CD4-positive, alpha-beta T cell treated with Interleukin-21 for 1 hour (primary cell): Measurements from ENCODE around the gene PPIP5K1.

Experiments
- DNase-seq: peaks from one replicate; pipeline ENCODE4 v3.0.0-alpha.2; 2020

The PPIP5K1 gene

DNA sequence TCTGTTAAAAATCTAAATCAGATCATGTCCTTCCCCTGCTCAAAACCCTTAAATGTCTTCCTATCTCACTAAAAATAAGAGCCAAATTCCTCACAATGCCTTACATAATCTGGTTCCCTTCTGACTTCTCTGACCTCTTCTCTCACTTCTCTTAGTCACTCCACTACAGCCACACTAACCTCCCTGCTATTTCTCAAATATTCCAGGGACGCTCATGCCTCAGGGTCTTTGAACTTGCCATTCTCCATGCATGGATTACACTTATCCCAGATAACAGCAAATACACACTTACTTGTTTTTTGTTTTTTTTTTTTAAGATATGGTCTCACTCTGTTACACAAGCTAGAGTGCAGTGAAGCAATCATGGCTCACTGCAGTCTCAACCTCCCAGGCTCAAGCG lies 105.6 kb downstream of the PPIP5K1 start:
- DNase-seq = no peak
